Measurements from ENCODE around the gene SAT1. TPM values are rescaled to one million over a fixed set of nuclear protein-coding genes. Genes with fewer than 3 reads are reported as not detected.

Gene SAT1
- total RNA-seq, 1 donor from 2014 or later, result 26.1 TPM

- Histone ChIP-seq H3K27ac (ENCODE audit: low read depth, low read length) (no peak overlapping the region), H3K27me3 (ENCODE audit: control insufficient read depth in 3 of 3, insufficient read depth in 3 of 3, low read length in 3 of 3) (no peaks in the 10 kb centered on the region), H3K36me3 (ENCODE audit: control insufficient read depth in 3 of 3, insufficient read depth in 3 of 3, low read length in 3 of 3) (no peaks in the 10 kb centered on the region), H3K9me3 (ENCODE audit: control insufficient read depth in 3 of 3, low read length in 3 of 3) (no peaks in the 10 kb centered on the region), H3K4me1 (ENCODE audit: control insufficient read depth in 3 of 3, insufficient read depth in 3 of 3, low read length in 3 of 3) (peaks cover 0 to 8% (median 6%) of the 10 kb centered on the region in 3 donors), H3K9ac (ENCODE audit: low read depth in 1 of 3, low read length in 3 of 3) (no peak overlapping the region), H3K4me3 (ENCODE audit: low read length in 3 of 3) (no peak overlapping the region)
Observed at GRCh38 chrX:23802431-23802830, 19.5 kb downstream of the SAT1 start.

- Histone ChIP-seq H3K9ac (ENCODE audit: low read depth in 1 of 3, low read length in 3 of 3) (no peak overlapping the region), H3K27ac (ENCODE audit: low read depth, low read length) (no peak overlapping the region)
Observed at GRCh38 chrX:23803931-23804381, 21.0 kb downstream of the SAT1 start.

GRCh38 chrX:23804578-23804977 lies 21.6 kb downstream of the SAT1 start:
- Histone ChIP-seq H3K27ac (ENCODE audit: low read depth, low read length) (no peak overlapping the region), H3K36me3 (ENCODE audit: control insufficient read depth in 3 of 3, insufficient read depth in 3 of 3, low read length in 3 of 3) (no peaks in the 10 kb centered on the region), H3K4me3 (ENCODE audit: low read length in 3 of 3) (no peak overlapping the region), H3K9ac (ENCODE audit: low read depth in 1 of 3, low read length in 3 of 3) (no peak overlapping the region), H3K4me1 (ENCODE audit: control insufficient read depth in 3 of 3, insufficient read depth in 3 of 3, low read length in 3 of 3) (peaks cover 0 to 8% (median 6%) of the 10 kb centered on the region in 3 donors), H3K27me3 (ENCODE audit: control insufficient read depth in 3 of 3, insufficient read depth in 3 of 3, low read length in 3 of 3) (no peaks in the 10 kb centered on the region), H3K9me3 (ENCODE audit: control insufficient read depth in 3 of 3, low read length in 3 of 3) (no peaks in the 10 kb centered on the region)

More at GRCh38 chrX:23803931-23804381, 21.0 kb downstream of the SAT1 start:
- Histone ChIP-seq H3K4me3 (ENCODE audit: low read length in 3 of 3) (no peak overlapping the region), H3K27me3 (ENCODE audit: control insufficient read depth in 3 of 3, insufficient read depth in 3 of 3, low read length in 3 of 3) (no peaks in the 10 kb centered on the region), H3K4me1 (ENCODE audit: control insufficient read depth in 3 of 3, insufficient read depth in 3 of 3, low read length in 3 of 3) (peaks cover 0 to 8% (median 6%) of the 10 kb centered on the region in 3 donors), H3K9me3 (ENCODE audit: control insufficient read depth in 3 of 3, low read length in 3 of 3) (no peaks in the 10 kb centered on the region), H3K36me3 (ENCODE audit: control insufficient read depth in 3 of 3, insufficient read depth in 3 of 3, low read length in 3 of 3) (no peaks in the 10 kb centered on the region)

- no peak overlapping the region for H3K9ac ChIP-seq (ENCODE audit: low read depth in 1 of 3, low read length in 3 of 3)
- H3K27ac ChIP-seq (ENCODE audit: low read depth, low read length), result no peak overlapping the region
- peaks cover 0 to 8% (median 6%) of the 10 kb centered on the region in 3 donors for H3K4me1 ChIP-seq (ENCODE audit: control insufficient read depth in 3 of 3, insufficient read depth in 3 of 3, low read length in 3 of 3)
Observed at GRCh38 chrX:23805389-23805788, 22.4 kb downstream of the SAT1 start.

GRCh38 chrX:23810279-23810678 lies 27.3 kb downstream of the SAT1 start:
- Histone ChIP-seq H3K9ac (ENCODE audit: low read depth in 1 of 3, low read length in 3 of 3) (no peak overlapping the region), H3K4me3 (ENCODE audit: low read length in 3 of 3) (no peak overlapping the region), H3K27me3 (ENCODE audit: control insufficient read depth in 3 of 3, insufficient read depth in 3 of 3, low read length in 3 of 3) (no peaks in the 10 kb centered on the region), H3K9me3 (ENCODE audit: control insufficient read depth in 3 of 3, low read length in 3 of 3) (no peaks in the 10 kb centered on the region), H3K27ac (ENCODE audit: low read depth, low read length) (no peak overlapping the region), H3K36me3 (ENCODE audit: control insufficient read depth in 3 of 3, insufficient read depth in 3 of 3, low read length in 3 of 3) (no peaks in the 10 kb centered on the region), H3K4me1 (ENCODE audit: control insufficient read depth in 3 of 3, insufficient read depth in 3 of 3, low read length in 3 of 3) (no peaks in the 10 kb centered on the region)

More at GRCh38 chrX:23805389-23805788, 22.4 kb downstream of the SAT1 start:
- Histone ChIP-seq H3K27me3 (ENCODE audit: control insufficient read depth in 3 of 3, insufficient read depth in 3 of 3, low read length in 3 of 3) (no peaks in the 10 kb centered on the region), H3K4me3 (ENCODE audit: low read length in 3 of 3) (no peak overlapping the region), H3K9me3 (ENCODE audit: control insufficient read depth in 3 of 3, low read length in 3 of 3) (no peaks in the 10 kb centered on the region), H3K36me3 (ENCODE audit: control insufficient read depth in 3 of 3, insufficient read depth in 3 of 3, low read length in 3 of 3) (no peaks in the 10 kb centered on the region)

GRCh38 chrX:23811108-23811651 lies 28.2 kb downstream of the SAT1 start:
- Histone ChIP-seq H3K4me1 (ENCODE audit: control insufficient read depth in 3 of 3, insufficient read depth in 3 of 3, low read length in 3 of 3) (no peaks in the 10 kb centered on the region), H3K27ac (ENCODE audit: low read depth, low read length) (peak overlapping the region; percentile 15), H3K36me3 (ENCODE audit: control insufficient read depth in 3 of 3, insufficient read depth in 3 of 3, low read length in 3 of 3) (no peaks in the 10 kb centered on the region), H3K9ac (ENCODE audit: low read depth in 1 of 3, low read length in 3 of 3) (no peak overlapping the region), H3K4me3 (ENCODE audit: low read length in 3 of 3) (peak overlapping the region in 1 of 3 donors; percentile 15), H3K9me3 (ENCODE audit: control insufficient read depth in 3 of 3, low read length in 3 of 3) (no peaks in the 10 kb centered on the region), H3K27me3 (ENCODE audit: control insufficient read depth in 3 of 3, insufficient read depth in 3 of 3, low read length in 3 of 3) (no peaks in the 10 kb centered on the region)

GRCh38 chrX:23811656-23812055 lies 28.7 kb downstream of the SAT1 start:
- Histone ChIP-seq H3K9ac (ENCODE audit: low read depth in 1 of 3, low read length in 3 of 3) (no peak overlapping the region), H3K27me3 (ENCODE audit: control insufficient read depth in 3 of 3, insufficient read depth in 3 of 3, low read length in 3 of 3) (no peaks in the 10 kb centered on the region), H3K9me3 (ENCODE audit: control insufficient read depth in 3 of 3, low read length in 3 of 3) (no peaks in the 10 kb centered on the region), H3K36me3 (ENCODE audit: control insufficient read depth in 3 of 3, insufficient read depth in 3 of 3, low read length in 3 of 3) (no peaks in the 10 kb centered on the region), H3K27ac (ENCODE audit: low read depth, low read length) (peak overlapping the region; percentile 15), H3K4me1 (ENCODE audit: control insufficient read depth in 3 of 3, insufficient read depth in 3 of 3, low read length in 3 of 3) (no peaks in the 10 kb centered on the region), H3K4me3 (ENCODE audit: low read length in 3 of 3) (peak overlapping the region in 1 of 3 donors; percentile 15)

GRCh38 chrX:23813808-23814207 lies 30.8 kb downstream of the SAT1 start:
- no peaks in the 10 kb centered on the region for H3K27me3 ChIP-seq (ENCODE audit: control insufficient read depth in 3 of 3, insufficient read depth in 3 of 3, low read length in 3 of 3)
- H3K9me3 ChIP-seq (ENCODE audit: control insufficient read depth in 3 of 3, low read length in 3 of 3), result no peaks in the 10 kb centered on the region
- H3K36me3 ChIP-seq (ENCODE audit: control insufficient read depth in 3 of 3, insufficient read depth in 3 of 3, low read length in 3 of 3), result no peaks in the 10 kb centered on the region
- no peaks in the 10 kb centered on the region for H3K4me1 ChIP-seq (ENCODE audit: control insufficient read depth in 3 of 3, insufficient read depth in 3 of 3, low read length in 3 of 3)
- H3K4me3 ChIP-seq (ENCODE audit: low read length in 3 of 3), result no peak overlapping the region
- H3K9ac ChIP-seq (ENCODE audit: low read depth in 1 of 3, low read length in 3 of 3), result no peak overlapping the region
- no peak overlapping the region for H3K27ac ChIP-seq (ENCODE audit: low read depth, low read length)

- no peaks in the 10 kb centered on the region for H3K4me1 ChIP-seq (ENCODE audit: control insufficient read depth in 3 of 3, insufficient read depth in 3 of 3, low read length in 3 of 3)
- no peaks in the 10 kb centered on the region for H3K36me3 ChIP-seq (ENCODE audit: control insufficient read depth in 3 of 3, insufficient read depth in 3 of 3, low read length in 3 of 3)
- H3K4me3 ChIP-seq (ENCODE audit: low read length in 3 of 3), result no peak overlapping the region
- no peak overlapping the region for H3K9ac ChIP-seq (ENCODE audit: low read depth in 1 of 3, low read length in 3 of 3)
- H3K27ac ChIP-seq (ENCODE audit: low read depth, low read length), result no peak overlapping the region
- no peaks in the 10 kb centered on the region for H3K27me3 ChIP-seq (ENCODE audit: control insufficient read depth in 3 of 3, insufficient read depth in 3 of 3, low read length in 3 of 3)
- no peaks in the 10 kb centered on the region for H3K9me3 ChIP-seq (ENCODE audit: control insufficient read depth in 3 of 3, low read length in 3 of 3)
Observed at GRCh38 chrX:23815376-23815775, 32.4 kb downstream of the SAT1 start.

- Histone ChIP-seq H3K4me3 (ENCODE audit: low read length in 3 of 3) (no peak overlapping the region), H3K27ac (ENCODE audit: low read depth, low read length) (no peak overlapping the region), H3K9me3 (ENCODE audit: control insufficient read depth in 3 of 3, low read length in 3 of 3) (no peaks in the 10 kb centered on the region), H3K36me3 (ENCODE audit: control insufficient read depth in 3 of 3, insufficient read depth in 3 of 3, low read length in 3 of 3) (no peaks in the 10 kb centered on the region), H3K9ac (ENCODE audit: low read depth in 1 of 3, low read length in 3 of 3) (no peak overlapping the region), H3K4me1 (ENCODE audit: control insufficient read depth in 3 of 3, insufficient read depth in 3 of 3, low read length in 3 of 3) (no peaks in the 10 kb centered on the region), H3K27me3 (ENCODE audit: control insufficient read depth in 3 of 3, insufficient read depth in 3 of 3, low read length in 3 of 3) (no peaks in the 10 kb centered on the region)
Observed at GRCh38 chrX:23816179-23816578, 33.2 kb downstream of the SAT1 start.
